Astrocyte (in vitro differentiated cells and primary cell): ENCODE results near the gene UBTD1. TPM values are rescaled to one million over a fixed set of nuclear protein-coding genes. Genes with fewer than 3 reads are reported as not detected.

Source experiments
- DNase-seq: peaks from one replicate; pipeline ENCODE4 v3.0.0-alpha.2; 2010; ENCODE audit warnings: low read depth
- FAIRE-seq: peaks from 2 replicates; lab custom pipeline; 2011; peaks lifted over from hg19 to GRCh38; lab: Jason Lieb, UNC
- H2AFZ ChIP-seq: 2 replicates; pipeline ENCODE4 v1.6.0; 2012; ENCODE audit warnings: low read depth, low read length, inconsistent platforms
- H3K27ac ChIP-seq: 2 replicates; pipeline ENCODE4 v1.5.1; 2011; ENCODE audit warnings: low read depth, low read length, inconsistent platforms
- H3K27me3 ChIP-seq: 2 replicates; pipeline ENCODE4 v1.6.0; 2011; ENCODE audit warnings: low read length, inconsistent platforms; ENCODE audit not compliant: insufficient read depth
- H3K36me3 ChIP-seq: 2 replicates; pipeline ENCODE4 v1.5.1; 2011; ENCODE audit warnings: low read length, inconsistent platforms; ENCODE audit not compliant: insufficient read depth
- H3K4me1 ChIP-seq: 2 replicates; pipeline ENCODE4 v1.5.1; 2011; ENCODE audit warnings: low read length, inconsistent platforms; ENCODE audit not compliant: insufficient read depth
- H3K4me2 ChIP-seq: 2 replicates; pipeline ENCODE4 v1.6.0; 2012; ENCODE audit warnings: low read length, inconsistent platforms
- H3K4me3 ChIP-seq: 2 replicates; pipeline ENCODE4 v1.5.1; 2011; ENCODE audit warnings: low read depth, mild to moderate bottlenecking, low read length, inconsistent platforms; ENCODE audit not compliant: insufficient read depth
- H3K79me2 ChIP-seq: 2 replicates; pipeline ENCODE4 v1.6.0; 2012; ENCODE audit warnings: mild to moderate bottlenecking, low read length, inconsistent platforms; ENCODE audit not compliant: insufficient read depth
- H3K9ac ChIP-seq: 2 replicates; pipeline ENCODE4 v1.6.0; 2012; ENCODE audit warnings: mild to moderate bottlenecking, low read length, inconsistent platforms
- H3K9me3 ChIP-seq: 2 replicates; pipeline ENCODE4 v1.5.1; 2012; ENCODE audit warnings: low read depth, mild to moderate bottlenecking, low read length, inconsistent platforms; ENCODE audit not compliant: insufficient read depth
- H4K20me1 ChIP-seq: 2 replicates; pipeline ENCODE4 v1.6.0; 2012; ENCODE audit warnings: low read length, inconsistent platforms; ENCODE audit not compliant: insufficient read depth
- H3K27ac Mint-ChIP-seq: one replicate; pipeline ENCODE4 v1.8.0; 2021; ENCODE audit warnings: mild to moderate bottlenecking, mixed read lengths; ENCODE audit not compliant: unreplicated experiment
- H3K27me3 Mint-ChIP-seq: one replicate; pipeline ENCODE4 v1.8.0; 2021; ENCODE audit warnings: low read depth, mixed read lengths; ENCODE audit not compliant: unreplicated experiment
- H3K36me3 Mint-ChIP-seq: one replicate; pipeline ENCODE4 v1.8.0; 2021; ENCODE audit warnings: low read depth, mixed read lengths; ENCODE audit not compliant: unreplicated experiment
- H3K4me1 Mint-ChIP-seq: one replicate; pipeline ENCODE4 v1.8.0; 2021; ENCODE audit warnings: low read depth, mixed read lengths; ENCODE audit not compliant: unreplicated experiment
- H3K4me3 Mint-ChIP-seq: one replicate; pipeline ENCODE4 v1.8.0; 2021; ENCODE audit warnings: mild to moderate bottlenecking, moderate library complexity, mixed read lengths; ENCODE audit not compliant: unreplicated experiment
- H3K9me3 Mint-ChIP-seq: one replicate; pipeline ENCODE4 v1.8.0; 2021; ENCODE audit warnings: mild to moderate bottlenecking, mixed read lengths; ENCODE audit not compliant: unreplicated experiment
- EZH2 ChIP-seq: IDR thresholded peaks from 2 replicates; pipeline ENCODE4 v1.6.1; 2012; ENCODE audit warnings: mild to moderate bottlenecking, low read length, inconsistent platforms; ENCODE audit not compliant: insufficient read depth
- total RNA-seq: library from RNA; stranded (reverse); gene quantifications from 2 replicates; pipeline ENCODE4 v1.2.1, GENCODE V29; 2021
- TF ChIP-seq, protein P1 (sequence below): IDR thresholded peaks from 2 replicates; pipeline ENCODE4 v1.5.1; 2011; ENCODE audit warnings: low read depth, mild to moderate bottlenecking, inconsistent platforms, low read length, moderate library complexity; ENCODE audit not compliant: insufficient read depth

UBTD1 gene
- total RNA-seq, 1 donor from 2014 or later, result 73.1 TPM

DNA sequence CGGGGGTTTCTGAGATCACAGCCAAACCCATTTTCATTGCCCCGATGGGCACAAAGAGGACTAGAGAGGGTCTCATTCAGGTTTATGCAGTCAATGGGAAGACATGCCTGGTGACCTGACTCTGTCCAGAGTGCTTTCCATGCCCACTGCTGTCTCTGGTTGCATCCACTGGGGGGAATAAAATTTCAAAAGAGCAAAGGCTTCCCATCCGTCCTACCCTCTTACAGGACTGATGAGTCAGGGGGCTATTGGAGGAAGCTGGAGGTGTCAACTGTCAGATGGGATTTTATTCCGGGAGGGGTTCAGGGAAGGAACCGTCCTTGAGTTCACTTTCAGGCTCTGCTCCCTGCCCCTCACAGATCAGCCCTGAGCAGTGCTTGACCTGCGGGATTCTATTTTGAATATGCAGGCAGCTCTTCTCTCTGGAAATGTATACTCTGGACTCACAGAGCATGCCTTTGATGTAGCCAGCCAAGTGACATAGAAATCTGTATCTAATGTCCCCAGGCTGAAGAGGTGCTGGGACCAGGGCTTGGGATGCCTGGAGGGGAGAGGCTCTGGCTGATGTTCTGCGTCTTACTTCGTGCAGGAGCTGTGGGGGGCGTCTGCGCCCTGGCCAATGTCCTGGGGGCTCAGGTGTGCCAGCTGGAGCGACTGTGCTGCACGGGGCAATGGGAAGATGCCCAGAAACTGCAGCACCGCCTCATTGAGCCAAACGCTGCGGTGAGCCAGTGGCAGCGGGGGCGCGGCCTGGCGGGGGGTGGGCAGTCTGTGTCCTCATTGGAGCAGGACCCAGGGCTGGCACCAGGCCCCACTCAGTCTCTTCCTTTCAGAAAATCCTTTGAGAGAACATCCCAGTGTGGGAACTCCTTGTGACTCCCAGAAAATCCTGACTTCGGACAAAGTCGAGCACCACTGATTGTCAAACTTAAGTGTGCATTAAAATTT lies 102.8 kb downstream of the UBTD1 start:
- Mint-ChIP-seq H3K27ac (no peak overlapping the region), H3K9me3 (no peaks in the 10 kb centered on the region), H3K4me3 (no peak overlapping the region), H3K36me3 (no peaks in the 10 kb centered on the region), H3K27me3 (peaks cover 3% of the 10 kb centered on the region), H3K4me1 (peaks cover 8% of the 10 kb centered on the region)
- no peak for FAIRE-seq
- H2AFZ ChIP-seq, result peak overlapping the region; percentile 40
- no peaks in the 10 kb centered on the region for H3K27me3 ChIP-seq
- no peak for DNase-seq
- H3K4me1 ChIP-seq, result peaks cover 14% of the 10 kb centered on the region
- no peak overlapping the region for H3K27ac ChIP-seq
- H3K9ac ChIP-seq, result no peak overlapping the region
- H3K79me2 ChIP-seq, result no peaks in the 10 kb centered on the region
- no peak for TF ChIP-seq EZH2
- H3K9me3 ChIP-seq, result no peaks in the 10 kb centered on the region
- H3K4me2 ChIP-seq, result no peak overlapping the region
- no peak overlapping the region for H3K4me3 ChIP-seq
- H3K36me3 ChIP-seq, result no peaks in the 10 kb centered on the region
- H4K20me1 ChIP-seq, result no peaks in the 10 kb centered on the region

DNA sequence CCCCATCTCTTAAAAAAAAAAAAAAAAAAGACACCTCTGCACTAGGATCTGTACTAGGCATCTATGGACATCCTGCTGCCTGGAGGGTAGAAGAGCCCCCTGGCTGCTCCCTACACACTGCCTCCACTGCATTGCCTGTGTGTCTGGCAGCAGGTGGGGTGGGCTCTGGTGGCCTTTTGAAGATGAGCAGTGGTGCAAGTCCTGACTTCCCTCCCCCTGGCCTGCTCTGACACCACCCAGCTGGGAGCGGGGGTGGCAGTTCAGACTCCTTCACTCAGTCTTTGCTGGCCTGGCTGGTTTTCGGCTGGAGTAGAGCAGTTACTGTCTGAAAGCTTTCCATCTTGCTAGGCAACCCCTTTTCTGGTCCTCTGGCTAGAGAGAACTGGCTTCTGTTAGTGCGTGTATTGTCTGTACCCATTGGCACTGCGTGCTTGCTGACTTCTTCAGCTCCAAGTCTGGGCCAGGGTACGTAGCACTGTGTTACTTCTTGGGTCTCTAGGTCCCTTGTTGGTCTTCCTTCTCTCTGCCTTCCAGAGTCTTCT lies 108.4 kb downstream of the UBTD1 start:
- Histone ChIP-seq H3K9me3 (no peaks in the 10 kb centered on the region), H3K9ac (no peak overlapping the region), H3K4me3 (no peak overlapping the region), H3K27me3 (no peaks in the 10 kb centered on the region), H3K36me3 (no peaks in the 10 kb centered on the region), H3K4me2 (no peak overlapping the region), H3K4me1 (no peaks in the 10 kb centered on the region), H4K20me1 (no peaks in the 10 kb centered on the region), H2AFZ (no peak overlapping the region), H3K79me2 (no peaks in the 10 kb centered on the region), H3K27ac (no peak overlapping the region)
- H3K4me3 Mint-ChIP-seq, result no peak overlapping the region
- H3K27ac Mint-ChIP-seq, result no peak overlapping the region
- H3K4me1 Mint-ChIP-seq, result no peaks in the 10 kb centered on the region
- H3K27me3 Mint-ChIP-seq, result no peaks in the 10 kb centered on the region
- TF ChIP-seq, protein P1, sequence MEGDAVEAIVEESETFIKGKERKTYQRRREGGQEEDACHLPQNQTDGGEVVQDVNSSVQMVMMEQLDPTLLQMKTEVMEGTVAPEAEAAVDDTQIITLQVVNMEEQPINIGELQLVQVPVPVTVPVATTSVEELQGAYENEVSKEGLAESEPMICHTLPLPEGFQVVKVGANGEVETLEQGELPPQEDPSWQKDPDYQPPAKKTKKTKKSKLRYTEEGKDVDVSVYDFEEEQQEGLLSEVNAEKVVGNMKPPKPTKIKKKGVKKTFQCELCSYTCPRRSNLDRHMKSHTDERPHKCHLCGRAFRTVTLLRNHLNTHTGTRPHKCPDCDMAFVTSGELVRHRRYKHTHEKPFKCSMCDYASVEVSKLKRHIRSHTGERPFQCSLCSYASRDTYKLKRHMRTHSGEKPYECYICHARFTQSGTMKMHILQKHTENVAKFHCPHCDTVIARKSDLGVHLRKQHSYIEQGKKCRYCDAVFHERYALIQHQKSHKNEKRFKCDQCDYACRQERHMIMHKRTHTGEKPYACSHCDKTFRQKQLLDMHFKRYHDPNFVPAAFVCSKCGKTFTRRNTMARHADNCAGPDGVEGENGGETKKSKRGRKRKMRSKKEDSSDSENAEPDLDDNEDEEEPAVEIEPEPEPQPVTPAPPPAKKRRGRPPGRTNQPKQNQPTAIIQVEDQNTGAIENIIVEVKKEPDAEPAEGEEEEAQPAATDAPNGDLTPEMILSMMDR, result no peak
- no peak for TF ChIP-seq EZH2
- H3K36me3 Mint-ChIP-seq, result peaks cover 2% of the 10 kb centered on the region
- no peak for FAIRE-seq
- no peak for DNase-seq
- no peaks in the 10 kb centered on the region for H3K9me3 Mint-ChIP-seq

DNA sequence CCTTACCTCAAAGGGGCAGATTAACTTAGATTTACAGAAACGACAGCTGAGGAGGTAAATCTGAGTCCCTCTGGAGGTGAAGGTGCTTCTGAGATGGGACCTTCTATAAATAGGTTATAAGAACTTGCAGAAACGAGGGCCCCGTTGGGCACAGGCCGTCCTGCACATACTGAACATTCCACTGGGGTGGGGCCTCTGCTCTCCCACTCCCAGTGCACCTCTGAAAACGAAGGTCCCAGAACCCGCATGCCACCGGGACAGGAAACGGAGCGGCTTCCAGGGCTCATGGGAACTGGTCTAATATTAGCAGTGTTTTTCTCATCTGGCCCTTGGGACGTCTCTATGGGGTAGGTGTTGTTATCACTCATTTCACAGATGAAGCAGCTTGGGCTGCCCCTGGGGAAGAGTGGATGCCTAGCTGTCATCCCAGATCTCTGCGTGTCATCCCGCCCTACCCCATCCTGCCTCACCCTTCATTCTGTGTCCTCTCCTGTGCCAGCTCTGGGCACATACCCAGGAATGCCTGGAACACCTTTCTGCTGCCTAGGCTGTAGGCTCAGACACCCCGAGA lies 110.4 kb downstream of the UBTD1 start:
- H3K79me2 ChIP-seq, result no peaks in the 10 kb centered on the region
- no peak for TF ChIP-seq EZH2
- TF ChIP-seq, protein P1, result no peak
- FAIRE-seq (no peak), DNase-seq (no peak)
- Mint-ChIP-seq H3K9me3 (no peaks in the 10 kb centered on the region), H3K4me3 (no peak overlapping the region), H3K27me3 (no peaks in the 10 kb centered on the region), H3K4me1 (no peaks in the 10 kb centered on the region), H3K27ac (no peak overlapping the region), H3K36me3 (peaks cover 2% of the 10 kb centered on the region)
- H3K4me1 ChIP-seq, result no peaks in the 10 kb centered on the region
- H3K27ac ChIP-seq, result no peak overlapping the region
- no peak overlapping the region for H3K4me3 ChIP-seq
- H3K9me3 ChIP-seq, result no peaks in the 10 kb centered on the region
- H4K20me1 ChIP-seq, result no peaks in the 10 kb centered on the region
- H3K9ac ChIP-seq, result no peak overlapping the region
- no peak overlapping the region for H2AFZ ChIP-seq
- no peaks in the 10 kb centered on the region for H3K27me3 ChIP-seq
- H3K4me2 ChIP-seq, result no peak overlapping the region
- H3K36me3 ChIP-seq, result no peaks in the 10 kb centered on the region
